Ovary (tissue), 3 donors: Measurements from ENCODE around the gene SLC5A11.

Experiments
- CTCF ChIP-seq, 3 donors: fragments of 450-650 bp in 2 of 3; fragments of 200-600 bp in 1 of 3; IDR thresholded peaks; one replicate each; pipeline versions ENCODE4 v1.5.1 to v1.8.0; 2016 to 2022; ENCODE audit warnings: antibody characterized with exemption in 3 of 3, mild to moderate bottlenecking in 1 of 3
- EP300 ChIP-seq: sonication (generic); formaldehyde crosslinking; IDR thresholded peaks from one replicate; pipeline ENCODE4 v1.6.1; 2017; ENCODE audit warnings: antibody characterized with exemption
- POLR2A ChIP-seq: fragments of 450-650 bp; IDR thresholded peaks from one replicate; pipeline ENCODE4 v1.6.1; 2017; ENCODE audit warnings: antibody characterized with exemption, mild to moderate bottlenecking, moderate library complexity
- donor health status: DM: no; HTN: no; CAD: no.

- TF ChIP-seq POLR2A (no peak), EP300 (no peak), CTCF (IDR thresholded peaks at IDR 0.05) (no peak)
Measured at GRCh38 chr16:24851700-24852099, 5.9 kb downstream of the SLC5A11 start.
